ENCODE results near the gene FAM117B.

DNA sequence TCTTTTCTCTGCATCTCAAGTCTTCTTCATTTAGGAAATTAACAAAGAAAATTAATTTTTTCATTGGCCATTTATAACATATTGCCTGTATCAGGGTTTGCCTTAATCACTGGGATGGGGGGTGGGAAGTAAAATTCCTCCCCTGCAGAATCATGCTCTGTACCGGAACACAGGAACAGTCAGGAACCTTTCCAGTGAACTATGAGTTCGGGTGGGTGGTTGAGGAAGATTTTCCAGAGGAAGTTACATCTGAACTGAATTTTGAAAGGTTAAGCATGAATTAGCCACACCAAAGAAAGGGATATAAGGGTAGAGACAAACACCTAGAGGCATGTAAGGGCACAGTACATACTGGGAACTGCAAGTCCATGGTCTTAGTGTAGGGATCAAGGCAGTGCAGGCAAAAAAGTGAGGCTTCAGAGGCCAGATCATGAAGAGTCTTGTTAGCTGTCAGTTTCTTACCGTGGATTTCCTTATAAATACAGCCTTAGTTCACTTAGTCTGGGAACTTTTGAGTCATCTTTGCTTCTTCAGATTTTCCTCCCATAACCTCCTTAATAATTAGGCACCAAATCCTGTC lies 55.6 kb downstream of the FAM117B start:
- TF ChIP-seq POLR2A (IDR thresholded peaks at IDR 0.05; ENCODE audit: control extremely low read depth in 1 of 2, low read depth in 2 of 2, low read length in 2 of 2) (no peak), BRCA1 (IDR thresholded peaks at IDR 0.05; ENCODE audit: low read depth, low read length) (no peak), GABPA (IDR thresholded peaks at IDR 0.05; ENCODE audit: borderline replicate concordance, insufficient read depth, low read length) (no peak)

Data from H1 (cell line).